Erythroblast (primary cell): ENCODE results near the gene PIGS.

Experiments
- GATA1 ChIP-seq: IDR thresholded peaks from 2 replicates; pipeline ENCODE4 v1.6.1; 2011; ENCODE audit warnings: low read depth, mild to moderate bottlenecking, control low read depth, low read length, moderate library complexity
- POLR2A ChIP-seq: IDR thresholded peaks from 2 replicates; pipeline ENCODE4 v1.6.1; 2011; ENCODE audit warnings: mild to moderate bottlenecking, low read length

DNA sequence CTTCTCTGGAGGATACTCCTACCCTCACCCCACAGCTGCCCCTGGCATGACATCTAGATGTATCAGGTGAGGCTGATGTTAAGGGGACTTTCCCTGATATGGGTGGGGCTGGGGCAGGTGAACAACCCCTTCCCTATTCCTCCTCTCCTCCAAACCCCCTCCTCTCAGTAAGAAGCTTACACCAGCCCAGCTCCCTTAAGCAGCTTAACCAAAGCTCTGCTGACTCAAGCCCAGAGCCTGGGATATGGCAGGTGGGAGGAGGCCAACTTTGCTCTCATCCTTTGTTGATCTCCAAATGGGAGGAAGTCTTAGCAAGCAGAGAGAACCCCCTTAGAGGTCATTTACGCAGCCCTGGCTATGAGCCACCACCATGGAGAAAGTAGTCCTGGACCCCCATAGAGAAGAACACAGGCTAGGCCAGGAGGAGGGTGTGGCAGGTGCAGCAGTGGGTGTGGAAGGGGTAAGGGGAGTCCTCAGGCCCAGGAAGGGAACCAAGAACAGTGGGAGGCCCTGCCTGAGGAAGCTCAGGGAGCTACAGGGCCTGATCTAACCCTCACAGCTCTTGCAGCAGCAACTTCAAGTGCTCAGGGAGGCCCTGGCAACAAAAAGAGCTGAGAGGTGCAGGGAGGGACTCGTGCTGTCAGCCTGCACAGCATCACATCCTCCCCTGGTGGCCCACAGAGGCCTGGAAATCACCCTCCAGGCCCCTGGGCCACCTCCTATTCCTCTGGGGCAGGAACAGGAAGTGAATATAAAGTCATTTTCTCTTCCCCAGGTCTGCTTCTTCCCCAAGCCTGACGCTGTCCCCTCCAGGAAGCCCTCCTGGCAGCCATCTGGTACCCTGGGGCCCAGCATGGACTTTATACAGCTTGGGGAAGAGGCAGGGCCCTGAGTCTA is 21.8 kb downstream of the PIGS start:
- TF ChIP-seq POLR2A (no peak), GATA1 (no peak)
